ENCODE results near the gene RASSF5.

Gene RASSF5

GRCh38 chr1:206509612-206510257 is 2.4 kb downstream of the RASSF5 start:
- no peaks in the 10 kb centered on the region for H3F3A ChIP-seq (ENCODE audit: control insufficient read depth, insufficient read depth)
- no peaks in the 10 kb centered on the region for H3K9me2 ChIP-seq (replicated peaks; ENCODE audit: control insufficient read depth, low read length)
- no peak overlapping the region for H3K4me2 ChIP-seq (ENCODE audit: low read length)
- no peak overlapping the region for H3K4me3 ChIP-seq (ENCODE audit: low read length)
- H3K9me3 ChIP-seq (ENCODE audit: control insufficient read depth, insufficient read depth, low read length): no peaks in the 10 kb centered on the region
- no peaks in the 10 kb centered on the region for H3K79me2 ChIP-seq (ENCODE audit: control insufficient read depth, low read length)
- H3K27me3 ChIP-seq (ENCODE audit: control insufficient read depth, low read length): peaks cover 82% of the 10 kb centered on the region
- H3K36me3 ChIP-seq (ENCODE audit: control insufficient read depth, low read length): no peaks in the 10 kb centered on the region
- H4K20me1 ChIP-seq (ENCODE audit: control insufficient read depth, insufficient read depth, low read depth, low read length): no peaks in the 10 kb centered on the region
- TF ChIP-seq EZH2phosphoT487 (IDR thresholded peaks at IDR 0.05; ENCODE audit: borderline replicate concordance, low read length): no peak
- no peak for TF ChIP-seq CTCF (IDR thresholded peaks at IDR 0.05; ENCODE audit: low read depth, low read length, poor library complexity, severe bottlenecking)
- peaks cover 3% of the 10 kb centered on the region; the same call in 1 of the 2 replicates for H3K4me1 ChIP-seq (ENCODE audit: control insufficient read depth, low read length)
- no peak overlapping the region for H3K27ac ChIP-seq (ENCODE audit: low read depth, low read length)

- H3K4me1 ChIP-seq (ENCODE audit: control insufficient read depth, low read length): peaks cover 3% of the 10 kb centered on the region; the same call in 1 of the 2 replicates
- no peaks in the 10 kb centered on the region for H3K9me2 ChIP-seq (replicated peaks; ENCODE audit: control insufficient read depth, low read length)
- H3K36me3 ChIP-seq (ENCODE audit: control insufficient read depth, low read length): no peaks in the 10 kb centered on the region
- no peaks in the 10 kb centered on the region for H3F3A ChIP-seq (ENCODE audit: control insufficient read depth, insufficient read depth)
- no peak overlapping the region for H3K4me3 ChIP-seq (ENCODE audit: low read length)
- H3K79me2 ChIP-seq (ENCODE audit: control insufficient read depth, low read length): no peaks in the 10 kb centered on the region
- H3K27me3 ChIP-seq (ENCODE audit: control insufficient read depth, low read length): peaks cover 82% of the 10 kb centered on the region
- TF ChIP-seq EZH2phosphoT487 (IDR thresholded peaks at IDR 0.05; ENCODE audit: borderline replicate concordance, low read length): no peak
- no peak for TF ChIP-seq CTCF (IDR thresholded peaks at IDR 0.05; ENCODE audit: low read depth, low read length, poor library complexity, severe bottlenecking)
- H3K9me3 ChIP-seq (ENCODE audit: control insufficient read depth, insufficient read depth, low read length): no peaks in the 10 kb centered on the region
- no peak overlapping the region for H3K27ac ChIP-seq (ENCODE audit: low read depth, low read length)
- H3K4me2 ChIP-seq (ENCODE audit: low read length): no peak overlapping the region
- no peaks in the 10 kb centered on the region for H4K20me1 ChIP-seq (ENCODE audit: control insufficient read depth, insufficient read depth, low read depth, low read length)
Observed at GRCh38 chr1:206510371-206510770, 3.0 kb downstream of the RASSF5 start.

GRCh38 chr1:206511362-206512057 is 4.2 kb downstream of the RASSF5 start:
- H3K79me2 ChIP-seq (ENCODE audit: control insufficient read depth, low read length): no peaks in the 10 kb centered on the region
- no peaks in the 10 kb centered on the region for H4K20me1 ChIP-seq (ENCODE audit: control insufficient read depth, insufficient read depth, low read depth, low read length)
- H3K4me3 ChIP-seq (ENCODE audit: low read length): no peak overlapping the region
- H3K36me3 ChIP-seq (ENCODE audit: control insufficient read depth, low read length): no peaks in the 10 kb centered on the region
- no peak overlapping the region for H3K4me2 ChIP-seq (ENCODE audit: low read length)
- H3K27me3 ChIP-seq (ENCODE audit: control insufficient read depth, low read length): peaks cover 78% of the 10 kb centered on the region
- TF ChIP-seq CTCF (IDR thresholded peaks at IDR 0.05; ENCODE audit: low read depth, low read length, poor library complexity, severe bottlenecking): no peak
- TF ChIP-seq EZH2phosphoT487 (IDR thresholded peaks at IDR 0.05; ENCODE audit: borderline replicate concordance, low read length): no peak
- H3K9me3 ChIP-seq (ENCODE audit: control insufficient read depth, insufficient read depth, low read length): no peaks in the 10 kb centered on the region
- H3K9me2 ChIP-seq (replicated peaks; ENCODE audit: control insufficient read depth, low read length): no peaks in the 10 kb centered on the region
- no peaks in the 10 kb centered on the region for H3F3A ChIP-seq (ENCODE audit: control insufficient read depth, insufficient read depth)
- peaks cover 9% of the 10 kb centered on the region for H3K4me1 ChIP-seq (ENCODE audit: control insufficient read depth, low read length)
- H3K27ac ChIP-seq (ENCODE audit: low read depth, low read length): no peak overlapping the region

Measured in DOHH2 (cell line).